ENCODE results near the gene TRIM7.

The TRIM7 gene

DNA sequence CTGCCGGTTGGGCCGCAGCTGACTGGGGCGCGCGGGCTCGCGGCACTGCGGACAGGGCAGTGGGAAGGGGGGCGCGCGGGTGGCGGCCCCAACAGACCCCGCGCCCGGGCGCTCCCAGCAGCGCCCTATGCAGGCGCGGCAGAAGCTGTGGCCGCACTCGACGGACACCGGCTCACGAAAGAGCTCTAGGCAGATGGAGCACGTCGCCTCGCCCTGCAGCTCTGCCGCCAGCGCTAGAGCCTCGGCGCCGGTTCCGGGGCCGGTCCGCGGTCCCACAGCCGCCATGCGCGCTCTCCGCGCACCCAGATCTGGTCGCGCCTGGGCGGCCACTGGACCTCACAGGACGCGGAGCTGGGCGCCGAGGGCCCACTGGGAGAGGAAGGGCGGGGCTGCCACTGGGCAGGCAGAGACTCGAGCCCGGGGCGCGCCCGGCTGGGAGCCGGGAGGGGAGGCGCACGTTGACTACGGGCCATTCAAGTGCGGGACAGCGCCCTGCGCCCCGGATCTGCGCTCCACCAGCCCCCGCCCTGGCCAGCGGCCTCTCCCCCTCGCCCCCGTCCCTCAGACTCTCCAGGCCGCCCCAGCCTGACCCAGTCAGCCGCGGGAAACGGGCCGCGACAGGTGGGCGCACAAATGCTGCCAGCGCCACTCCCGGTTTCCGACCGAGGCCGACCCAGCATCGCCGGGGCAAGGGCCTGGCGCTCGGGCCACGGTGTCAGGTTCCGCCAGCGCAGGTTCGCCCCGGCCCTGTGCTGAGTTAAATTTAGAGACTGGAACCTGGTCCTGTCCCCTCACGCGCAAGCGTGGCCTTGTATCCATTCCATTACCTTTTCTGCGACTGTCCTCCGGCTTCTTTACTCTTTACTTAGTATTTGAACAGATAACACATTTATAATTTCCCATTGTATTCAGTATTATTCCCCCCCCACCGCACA, at the start of gene TRIM7:
TRIM7 (minus strand) TSS at position 371 of the 935 bp plus-strand sequence; CDS start at position 285, 86 bp downstream.
- no peak for DNase-seq

DNA sequence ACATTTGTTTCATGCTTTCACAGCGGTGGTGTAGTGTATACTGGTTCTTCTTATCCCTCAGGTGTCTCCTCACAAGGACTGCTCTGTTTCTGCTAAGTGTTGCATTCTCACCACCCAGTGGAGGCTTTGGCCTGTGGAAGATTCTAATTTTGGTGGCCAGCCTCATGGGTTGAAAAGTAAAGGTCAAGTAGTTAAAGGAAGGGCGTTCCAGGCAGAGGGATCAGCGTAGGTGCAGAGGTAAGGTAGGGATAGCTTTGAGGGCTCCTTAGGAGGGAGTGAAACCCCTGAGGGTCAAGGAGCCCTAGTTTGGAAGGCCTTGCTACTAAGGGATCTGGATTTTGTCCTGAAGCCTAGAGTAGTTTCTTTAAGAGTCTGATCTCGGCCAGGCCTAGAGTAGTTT, 43.3 kb upstream of the TRIM7 start:
- no peak for DNase-seq

DNA sequence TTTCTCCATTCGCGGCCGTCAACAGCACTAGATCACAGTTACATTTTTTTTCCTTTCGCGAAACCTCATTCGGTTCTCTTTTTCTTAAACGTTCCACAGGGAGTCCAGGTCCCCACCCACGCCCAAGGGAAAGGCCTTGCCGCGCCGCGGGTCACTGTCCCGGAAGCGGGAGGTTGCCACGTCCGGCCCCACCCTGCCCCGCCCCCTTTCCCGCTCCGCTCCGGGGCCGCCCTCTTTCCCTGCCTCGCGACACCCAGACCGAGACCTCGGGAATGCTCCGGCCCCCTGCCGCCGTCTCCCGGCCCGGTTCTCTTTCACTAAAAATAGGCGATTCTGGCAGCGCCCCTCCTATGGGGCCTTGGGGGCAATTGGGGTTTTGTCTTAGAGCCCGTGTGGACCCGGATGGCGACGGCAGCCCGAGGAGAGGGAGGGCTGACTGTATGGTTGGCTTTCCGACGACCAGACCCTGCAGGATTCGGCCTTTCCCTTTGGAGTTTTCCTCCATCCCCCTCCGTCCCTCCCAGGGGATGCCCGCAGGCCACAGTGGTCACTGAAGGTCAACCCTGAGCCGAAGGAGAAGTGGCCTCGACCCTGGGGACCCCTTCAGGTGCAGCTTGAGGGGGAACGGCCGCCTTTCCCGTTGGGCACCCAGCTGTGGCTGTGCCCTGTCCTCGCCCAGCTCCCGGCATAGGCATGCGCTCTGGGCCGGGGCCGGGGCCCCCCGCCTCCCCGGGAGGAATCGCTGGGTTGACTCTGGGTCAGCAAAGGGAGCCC, 41.5 kb upstream of the TRIM7 start:
- DNase-seq = no peak

DNA sequence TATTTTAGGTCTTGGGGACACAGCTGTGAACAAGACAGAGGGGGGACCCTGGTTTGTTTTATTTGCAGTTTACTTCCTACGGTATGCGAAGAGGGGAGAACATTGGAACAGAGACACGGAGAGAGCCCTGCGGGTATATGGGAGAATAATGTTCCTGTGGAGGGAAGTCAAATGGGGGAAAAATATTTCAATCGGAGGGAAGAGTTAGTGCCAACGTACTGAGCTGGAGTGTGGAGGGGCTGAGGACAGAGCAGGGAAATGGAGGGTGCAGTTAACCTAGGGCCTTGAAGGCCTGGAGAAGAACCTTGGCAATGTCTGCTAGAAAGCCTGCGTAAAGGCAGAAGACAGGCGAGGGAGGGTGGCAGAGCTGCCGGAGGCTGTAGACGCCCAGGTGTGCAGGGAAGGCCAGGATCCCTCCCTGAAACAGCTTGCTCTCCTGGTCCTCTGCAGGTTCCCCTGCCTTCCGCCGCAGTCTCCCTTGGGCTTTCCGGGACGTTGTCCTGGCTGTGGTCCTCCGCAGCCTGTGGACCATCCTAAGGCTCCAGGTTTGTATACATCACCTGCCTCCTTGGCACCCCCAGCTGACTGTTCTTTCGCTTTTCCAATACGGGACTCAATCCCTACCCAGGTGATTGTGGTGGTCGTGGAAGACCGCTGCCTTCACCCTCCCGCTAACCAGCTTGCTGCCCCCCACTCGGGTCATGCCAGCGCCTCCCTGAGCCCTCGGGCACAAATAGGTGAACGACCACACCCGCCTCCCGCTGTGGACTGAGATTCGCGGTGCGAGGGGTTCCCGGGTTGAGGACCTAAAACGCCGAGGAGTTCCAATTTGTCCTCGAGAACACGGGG, 40.7 kb upstream of the TRIM7 start:
- DNase-seq = no peak

DNA sequence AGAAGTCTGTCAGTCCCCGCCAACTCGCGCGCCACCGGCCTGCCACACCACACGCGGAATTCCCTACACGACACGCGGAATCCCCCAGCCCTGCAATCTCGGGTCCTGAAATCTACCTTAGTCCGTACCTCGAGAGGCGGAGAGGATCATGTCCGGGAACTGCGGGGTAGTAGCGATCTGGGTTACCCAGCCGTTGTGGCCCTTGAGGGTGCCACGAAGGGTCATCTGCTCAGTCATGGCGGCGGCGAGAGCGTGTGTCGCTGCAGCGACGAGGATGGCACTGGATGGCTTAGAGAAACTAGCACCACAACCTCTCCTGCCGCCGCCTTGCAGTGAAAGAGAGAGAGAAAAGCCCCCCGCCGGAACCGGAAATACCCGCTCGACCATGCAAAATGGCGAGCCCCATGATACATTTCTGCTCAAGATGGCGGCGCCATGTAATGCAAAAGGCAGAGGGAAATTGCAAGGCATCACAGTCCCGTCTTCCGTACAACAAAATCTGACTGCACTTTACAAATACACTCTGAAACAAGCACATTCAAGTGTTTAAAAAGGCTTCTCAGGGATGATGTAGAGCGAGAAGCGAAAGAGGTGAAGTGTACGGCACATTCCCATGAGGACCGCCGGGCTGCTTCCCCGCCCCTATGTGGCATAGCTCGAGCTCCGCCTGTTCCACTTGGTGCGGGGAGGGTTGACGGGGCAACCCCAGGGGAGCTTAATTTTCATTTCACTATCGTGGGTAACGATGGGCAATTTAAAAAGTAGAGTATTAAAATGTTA, 38.8 kb upstream of the TRIM7 start, which contains the start of gene RACK1:
RACK1 (minus strand) TSS at position 343 of the 780 bp plus-strand sequence; CDS start at position 237, 106 bp downstream.
- no peak for DNase-seq

DNA sequence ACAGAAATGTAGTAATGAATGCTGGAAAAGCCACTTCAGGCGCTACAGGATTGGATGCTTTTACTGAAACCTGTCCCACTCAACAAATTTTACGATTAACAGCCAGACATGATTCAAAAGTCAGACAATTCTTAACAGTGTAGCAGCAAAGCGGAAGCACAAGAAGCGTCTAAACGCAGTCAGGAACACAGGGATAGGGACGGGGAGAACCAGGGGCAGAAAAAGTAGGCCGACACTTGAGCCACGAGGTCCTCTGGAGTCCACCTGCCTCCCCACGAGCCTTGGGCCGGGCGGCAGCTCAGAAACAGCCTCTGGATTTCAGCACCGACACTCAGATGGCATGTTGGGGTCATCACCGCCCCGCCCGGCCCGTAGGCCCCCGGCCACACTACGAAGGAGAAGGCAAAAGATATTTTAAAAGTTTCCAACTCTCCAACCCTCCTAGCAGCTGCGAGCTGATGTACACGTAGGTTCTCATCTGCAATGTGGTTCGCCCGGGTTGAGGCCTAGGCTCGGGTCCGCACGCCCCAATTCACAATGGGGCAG, 38.1 kb upstream of the TRIM7 start:
- no peak for DNase-seq

DNA sequence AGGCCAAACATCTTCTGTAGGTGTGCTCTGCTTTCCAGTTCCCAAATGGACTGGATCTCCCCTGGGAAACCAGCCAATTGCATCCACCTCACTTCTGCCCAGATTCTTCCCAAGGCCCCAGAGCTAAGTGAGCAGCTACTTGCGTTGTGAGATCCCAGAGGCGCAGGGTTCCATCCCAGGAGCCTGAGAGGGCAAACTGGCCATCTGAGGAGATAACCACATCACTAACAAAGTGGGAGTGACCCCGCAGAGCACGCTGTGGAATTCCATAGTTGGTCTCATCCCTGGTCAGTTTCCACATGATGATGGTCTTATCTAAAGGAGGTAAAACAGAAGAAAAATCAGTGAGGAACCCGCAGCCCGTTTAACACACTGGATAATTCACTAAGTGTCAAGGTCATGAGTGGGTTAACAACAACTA, 37.0 kb upstream of the TRIM7 start:
- no peak for DNase-seq

DNA sequence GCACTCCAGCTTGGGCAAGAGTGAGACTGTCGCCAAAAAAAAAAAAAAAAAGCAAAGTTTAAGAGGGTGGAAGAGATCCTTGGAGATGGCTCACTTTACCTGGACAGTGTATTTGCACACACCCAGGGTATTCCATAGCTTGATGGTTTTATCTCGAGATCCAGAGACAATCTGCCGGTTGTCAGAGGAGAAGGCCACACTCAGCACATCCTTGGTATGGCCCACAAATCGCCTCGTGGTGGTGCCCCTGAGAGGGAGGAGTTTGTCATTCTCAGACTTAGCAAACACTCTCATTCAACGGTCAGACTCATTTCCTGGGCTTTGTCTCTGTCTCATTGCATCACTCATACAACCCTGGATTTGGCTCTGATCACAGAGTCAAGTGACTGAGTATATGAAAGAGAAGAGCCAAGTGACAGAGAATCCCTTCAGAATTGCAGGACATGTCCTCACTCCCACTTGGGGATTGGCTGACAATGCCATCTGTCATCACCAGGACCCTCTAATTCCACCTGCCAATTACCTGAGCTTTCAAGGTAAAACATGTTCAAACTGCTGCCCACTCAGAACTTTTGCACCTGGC, 36.5 kb upstream of the TRIM7 start:
- DNase-seq = no peak

DNA sequence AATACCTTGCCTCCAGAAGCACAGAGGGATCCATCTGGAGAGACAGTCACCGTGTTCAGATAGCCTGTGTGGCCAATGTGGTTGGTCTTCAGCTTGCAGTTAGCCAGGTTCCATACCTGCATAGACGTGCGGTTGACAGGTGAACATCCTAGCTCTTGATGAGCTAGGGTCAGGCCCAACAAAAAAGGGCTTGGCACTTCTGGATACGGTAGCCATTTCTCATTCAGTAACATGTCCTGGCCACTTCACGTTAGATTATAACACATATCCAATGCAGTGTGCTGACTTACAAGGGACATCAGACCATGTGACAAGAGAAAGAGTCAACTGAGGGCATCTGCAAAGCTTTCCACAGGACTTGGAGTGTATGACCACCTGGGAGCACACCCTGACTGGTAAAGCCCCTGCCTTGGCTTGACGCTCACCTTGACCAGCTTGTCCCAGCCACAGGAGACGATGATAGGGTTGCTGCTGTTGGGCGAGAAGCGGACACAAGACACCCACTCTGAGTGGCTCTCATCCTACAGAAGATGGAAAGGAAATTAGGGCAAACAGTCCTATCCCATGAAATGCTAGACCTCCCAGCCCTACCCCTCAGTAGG, 34.2 kb upstream of the TRIM7 start:
- no peak for DNase-seq

DNA sequence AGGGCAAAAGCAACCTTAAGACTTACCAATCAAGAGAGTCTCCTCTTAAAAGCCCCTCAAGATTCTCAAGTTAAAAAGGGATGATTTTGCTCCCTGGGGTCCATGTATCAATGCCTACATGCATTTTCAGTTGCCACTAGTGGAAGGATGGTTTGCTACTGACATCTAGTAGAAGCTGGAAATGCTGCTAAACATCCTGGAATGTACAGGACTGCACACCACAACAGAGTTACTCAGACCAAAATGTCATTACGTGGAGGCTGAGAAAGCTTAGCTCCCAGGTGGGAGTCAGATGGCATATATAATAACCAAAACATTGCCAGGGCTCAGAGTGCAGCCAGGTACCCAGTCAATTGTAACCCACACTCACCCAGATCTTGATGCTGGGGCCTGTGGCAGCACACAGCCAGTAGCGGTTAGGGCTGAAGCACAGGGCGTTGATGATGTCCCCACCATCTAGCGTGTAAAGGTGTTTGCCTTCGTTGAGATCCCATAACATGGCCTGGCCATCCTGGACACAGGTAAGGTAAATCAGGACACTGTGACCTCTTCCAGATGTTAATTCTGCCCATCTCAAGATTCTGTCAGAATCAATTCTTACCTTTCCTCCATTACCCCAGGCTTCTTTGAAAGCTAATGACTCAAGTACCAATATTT, 32.9 kb upstream of the TRIM7 start:
- no peak for DNase-seq

DNA sequence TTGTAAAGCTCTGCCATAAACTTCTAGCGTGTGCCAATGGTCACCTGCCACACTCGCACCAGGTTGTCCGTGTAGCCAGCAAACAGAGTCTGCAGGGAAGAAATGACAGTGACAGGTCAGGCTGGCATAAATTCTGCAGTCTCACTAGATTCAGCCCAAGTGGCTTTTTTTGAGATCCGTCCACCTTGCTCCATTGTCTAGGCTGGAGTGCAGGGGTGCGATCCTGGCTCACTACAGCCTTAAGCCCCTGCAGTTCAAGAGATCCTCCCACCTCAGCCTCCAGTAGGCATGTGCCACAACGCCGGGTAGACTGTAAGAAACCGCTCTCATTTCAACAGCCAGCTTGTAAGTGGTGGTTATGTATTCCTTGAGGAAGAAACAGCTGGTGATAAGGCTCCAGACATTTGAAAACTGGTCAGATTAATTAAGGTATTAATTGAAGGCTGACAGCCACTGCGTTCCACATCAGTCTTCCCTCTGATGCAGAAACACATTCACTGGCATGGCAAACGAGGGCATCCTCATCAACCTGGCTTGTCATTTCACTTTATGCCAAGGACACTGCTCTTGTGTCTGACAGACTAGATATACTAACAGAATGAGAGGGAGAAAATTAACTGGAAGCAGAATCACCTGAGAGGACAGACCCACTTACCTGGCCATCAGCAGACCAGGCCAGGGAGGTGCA, 32.1 kb upstream of the TRIM7 start:
- no peak for DNase-seq

DNA sequence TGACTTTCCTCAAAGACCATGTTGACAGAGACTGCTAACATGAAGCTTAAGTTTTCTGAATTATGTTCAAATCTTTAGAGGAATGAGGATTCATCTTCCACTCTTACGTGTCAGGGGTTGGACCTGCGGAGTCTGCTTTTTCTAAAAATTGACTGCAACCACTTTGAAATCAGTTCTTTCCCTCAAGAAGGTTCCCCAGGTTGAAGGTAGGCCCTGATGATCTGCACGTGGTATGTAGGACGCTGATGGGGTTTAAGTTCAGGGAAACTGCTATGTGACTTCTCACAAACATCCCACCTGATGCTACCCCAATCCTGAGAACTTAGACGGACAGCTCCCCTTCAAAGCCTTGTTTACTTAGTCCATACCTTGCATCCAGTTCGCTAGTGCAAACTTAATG, 31.5 kb upstream of the TRIM7 start:
- DNase-seq = no peak

DNA sequence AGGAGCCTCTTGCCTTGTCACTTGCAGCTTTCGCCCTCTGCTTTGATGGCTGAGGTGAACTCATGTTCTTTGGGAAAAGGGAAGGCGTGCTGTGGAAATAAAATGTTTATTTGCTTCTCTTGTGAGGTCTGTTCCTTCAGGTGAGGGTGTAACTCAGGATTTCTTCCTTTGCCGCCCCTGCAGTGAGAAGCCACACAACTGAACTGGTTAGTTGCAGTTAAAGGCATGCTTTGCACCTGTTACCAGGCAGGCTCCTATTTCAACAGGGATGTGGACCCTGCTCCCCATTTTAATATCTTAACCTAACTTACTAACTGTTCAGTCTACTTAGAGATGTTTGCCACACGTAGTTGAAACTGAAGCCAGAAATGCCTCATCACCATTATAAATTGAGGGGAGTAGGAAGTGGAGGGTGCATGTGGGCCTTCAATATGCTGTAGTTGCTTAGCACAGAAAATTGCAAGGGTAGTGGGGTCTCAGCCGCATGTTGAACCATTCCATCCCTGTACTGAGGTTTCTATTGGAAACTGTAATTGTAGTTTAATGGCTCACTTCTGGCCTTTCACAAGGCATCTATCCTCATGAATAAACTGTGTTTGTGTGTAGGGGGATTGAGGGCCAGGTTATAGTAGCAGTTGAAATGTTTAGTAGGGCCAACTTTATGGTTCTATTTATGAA, 30.8 kb upstream of the TRIM7 start:
- no peak for DNase-seq

DNA sequence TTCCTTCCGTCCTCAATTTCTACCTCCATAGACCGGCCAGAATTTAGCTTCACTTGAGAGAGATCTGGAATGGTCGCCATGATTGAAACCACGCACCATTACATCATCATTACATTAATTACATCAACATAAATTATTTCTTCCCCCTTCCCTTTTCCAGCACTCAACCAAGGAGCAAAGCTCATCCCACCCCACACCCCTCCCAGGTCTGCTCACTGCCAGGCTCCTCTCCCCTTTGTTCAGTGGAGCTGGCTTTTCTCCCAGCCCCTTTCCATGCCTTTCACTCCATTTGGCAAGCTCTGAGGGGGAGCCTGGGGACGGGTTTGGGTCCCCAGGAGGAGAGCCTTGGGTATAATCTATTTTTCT, 30.3 kb upstream of the TRIM7 start:
- no peak for DNase-seq

DNA sequence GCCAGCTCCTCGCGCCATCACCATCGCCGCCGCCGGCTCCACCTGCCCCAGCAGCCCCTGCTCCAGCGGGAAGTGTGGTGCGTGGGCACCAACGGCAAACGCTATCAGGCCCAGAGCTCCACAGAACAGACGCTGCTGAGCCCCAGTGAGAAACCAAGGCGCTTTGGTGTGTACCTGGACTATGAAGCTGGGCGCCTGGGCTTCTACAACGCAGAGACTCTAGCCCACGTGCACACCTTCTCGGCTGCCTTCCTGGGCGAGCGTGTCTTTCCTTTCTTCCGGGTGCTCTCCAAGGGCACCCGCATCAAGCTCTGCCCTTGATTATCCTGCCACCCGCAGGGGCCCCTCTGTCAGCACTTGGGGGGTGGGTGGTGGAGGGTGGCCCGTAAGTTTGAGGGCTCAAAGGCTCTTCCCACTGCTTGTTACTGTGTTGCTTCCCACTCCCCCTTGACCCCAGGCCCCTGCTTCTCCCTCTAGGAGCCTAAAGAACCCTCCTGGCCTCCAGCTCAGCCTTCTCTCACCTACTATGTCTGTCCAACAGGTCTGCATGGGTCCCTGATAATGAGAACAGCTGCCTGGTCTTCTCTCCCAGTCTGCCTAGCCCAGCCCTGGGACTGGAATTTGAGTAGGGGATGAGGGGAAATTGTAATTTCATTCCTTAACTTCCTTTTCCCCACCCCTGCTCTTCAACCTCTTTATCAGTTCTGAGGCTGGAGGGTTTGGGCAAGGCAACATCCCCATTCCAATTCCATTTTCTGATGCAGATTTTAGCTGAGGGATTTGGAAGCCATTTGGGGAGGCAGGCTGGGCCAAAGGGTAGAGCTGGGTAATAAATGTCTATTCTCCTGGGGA, 29.7 kb upstream of the TRIM7 start:
- no peak for DNase-seq

DNA sequence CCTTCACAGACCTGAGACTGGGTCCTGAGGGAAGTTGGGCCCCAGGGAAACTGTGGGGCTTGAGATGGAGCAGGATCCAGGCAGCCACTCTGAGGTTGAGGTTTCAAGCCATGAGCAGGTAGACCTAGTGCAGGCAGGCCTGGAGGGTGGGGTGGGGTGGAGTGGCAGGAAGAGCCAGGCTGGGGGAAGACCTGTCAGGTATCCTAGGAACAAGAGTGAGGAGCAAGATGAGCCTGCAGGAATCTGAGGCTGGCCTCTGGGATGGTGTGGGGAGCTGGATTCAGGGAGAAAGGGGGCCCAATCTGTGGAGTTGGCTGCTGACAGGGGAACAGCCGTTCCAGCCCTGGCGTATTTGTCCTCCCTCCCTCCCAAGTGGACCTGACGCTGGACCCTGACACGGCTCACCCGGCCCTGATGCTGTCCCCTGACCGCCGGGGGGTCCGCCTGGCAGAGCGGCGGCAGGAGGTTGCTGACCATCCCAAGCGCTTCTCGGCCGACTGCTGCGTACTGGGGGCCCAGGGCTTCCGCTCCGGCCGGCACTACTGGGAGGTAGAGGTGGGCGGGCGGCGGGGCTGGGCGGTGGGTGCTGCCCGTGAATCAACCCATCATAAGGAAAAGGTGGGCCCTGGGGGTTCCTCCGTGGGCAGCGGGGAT, 28.9 kb upstream of the TRIM7 start:
- DNase-seq = no peak

DNA sequence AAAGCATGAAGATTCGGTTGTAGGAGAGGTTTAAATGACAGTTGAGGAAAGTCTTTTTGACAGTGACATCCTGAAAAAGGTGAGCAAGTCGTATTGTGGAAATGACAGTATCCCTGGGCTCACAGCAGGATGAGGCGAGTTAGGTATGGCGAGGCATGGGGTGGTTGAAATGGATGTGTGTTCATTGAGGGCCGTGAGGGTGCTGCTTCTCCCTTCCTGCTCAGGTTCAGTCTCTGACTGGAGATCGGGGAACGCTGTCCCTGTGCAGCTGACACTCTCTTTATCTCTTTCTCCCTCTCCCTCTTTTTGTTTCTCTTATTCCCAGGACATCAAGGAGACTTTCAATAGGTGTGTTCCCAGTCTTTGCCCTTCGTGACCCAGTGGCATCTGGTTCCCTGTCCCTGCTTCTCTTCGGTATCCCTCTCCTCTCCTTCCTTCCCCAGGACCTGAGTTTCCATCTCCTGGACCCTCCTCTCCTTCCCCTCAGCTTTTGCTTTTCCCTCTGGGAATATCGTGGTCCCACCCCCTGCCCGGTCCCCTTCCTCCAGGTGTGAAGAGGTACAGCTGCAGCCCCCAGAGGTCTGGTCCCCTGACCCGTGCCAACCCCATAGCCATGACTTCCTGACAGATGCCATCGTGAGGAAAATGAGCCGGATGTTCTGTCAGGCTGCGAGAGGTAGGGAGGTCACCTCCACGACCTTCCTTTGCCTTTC, 28.2 kb upstream of the TRIM7 start:
- no peak for DNase-seq

All from NCI-H510A treated with DMSO at 0.1 percent for 48 hours (cell line).